ENCODE results near the gene NFATC1. TPM values are rescaled to one million over a fixed set of nuclear protein-coding genes. Genes with fewer than 3 reads are reported as not detected.

NFATC1 gene
- polyA plus RNA-seq, 1 donor from 2014 or later, result 0.37 TPM

- Histone ChIP-seq H3K36me3 (ENCODE audit: insufficient read depth, low read length) (no peaks in the 10 kb centered on the region), H3F3A (ENCODE audit: insufficient read depth, low read length, poor library complexity, severe bottlenecking) (no peaks in the 10 kb centered on the region), H4K20me1 (ENCODE audit: insufficient read depth) (no peaks in the 10 kb centered on the region), H3K9ac (ENCODE audit: low read length) (no peak overlapping the region), H3K9me2 (ENCODE audit: insufficient read depth, low read length) (no peaks in the 10 kb centered on the region), H3K9me3 (ENCODE audit: low read length) (no peaks in the 10 kb centered on the region), H3K79me2 (replicated peaks; ENCODE audit: insufficient read depth, low read length) (no peaks in the 10 kb centered on the region), H3K4me3 (ENCODE audit: low read length) (no peak overlapping the region), H3K4me2 (ENCODE audit: low read length) (no peak overlapping the region), H2AFZ (ENCODE audit: low read depth, low read length) (no peak overlapping the region), H3K27ac (ENCODE audit: low read length) (no peak overlapping the region), H3K27me3 (ENCODE audit: insufficient read depth, low read depth, low read length) (no peaks in the 10 kb centered on the region)
- TF ChIP-seq EP300 (conservative IDR thresholded peaks at IDR 0.05; ENCODE audit: poor library complexity, severe bottlenecking) (no peak), EZH2 (IDR thresholded peaks at IDR 0.05; ENCODE audit: borderline replicate concordance, insufficient read depth, low read length, poor library complexity, severe bottlenecking) (no peak), MXI1 (conservative IDR thresholded peaks at IDR 0.05; ENCODE audit: poor library complexity, severe bottlenecking) (no peak), SMC3 (conservative IDR thresholded peaks at IDR 0.05; ENCODE audit: poor library complexity) (no peak), RAD21 (conservative IDR thresholded peaks at IDR 0.05) (no peak)
Observed at GRCh38 chr18:79467126-79467525, 71.4 kb downstream of the NFATC1 start.

- Histone ChIP-seq H3K79me2 (replicated peaks; ENCODE audit: insufficient read depth, low read length) (no peaks in the 10 kb centered on the region), H4K20me1 (ENCODE audit: insufficient read depth) (no peaks in the 10 kb centered on the region), H3K27me3 (ENCODE audit: insufficient read depth, low read depth, low read length) (no peaks in the 10 kb centered on the region), H3K9ac (ENCODE audit: low read length) (no peak overlapping the region), H3K9me3 (ENCODE audit: low read length) (no peaks in the 10 kb centered on the region), H3K4me2 (ENCODE audit: low read length) (no peak overlapping the region), H3F3A (ENCODE audit: insufficient read depth, low read length, poor library complexity, severe bottlenecking) (no peaks in the 10 kb centered on the region), H3K36me3 (ENCODE audit: insufficient read depth, low read length) (no peaks in the 10 kb centered on the region), H2AFZ (ENCODE audit: low read depth, low read length) (no peak overlapping the region), H3K9me2 (ENCODE audit: insufficient read depth, low read length) (no peaks in the 10 kb centered on the region), H3K27ac (ENCODE audit: low read length) (no peak overlapping the region), H3K4me3 (ENCODE audit: low read length) (no peak overlapping the region)
- TF ChIP-seq EP300 (conservative IDR thresholded peaks at IDR 0.05; ENCODE audit: poor library complexity, severe bottlenecking), result no peak
- TF ChIP-seq SMC3 (conservative IDR thresholded peaks at IDR 0.05; ENCODE audit: poor library complexity), result no peak
- TF ChIP-seq MXI1 (conservative IDR thresholded peaks at IDR 0.05; ENCODE audit: poor library complexity, severe bottlenecking), result no peak
- no peak for TF ChIP-seq EZH2 (IDR thresholded peaks at IDR 0.05; ENCODE audit: borderline replicate concordance, insufficient read depth, low read length, poor library complexity, severe bottlenecking)
- no peak for TF ChIP-seq TAF1 (IDR thresholded peaks at IDR 0.05; ENCODE audit: low read depth)
- TF ChIP-seq CTCF (IDR thresholded peaks at IDR 0.05; ENCODE audit: poor library complexity, severe bottlenecking), result no peak
- TF ChIP-seq POLR2AphosphoS5 (IDR thresholded peaks at IDR 0.05), result no peak
- no peak for TF ChIP-seq REST (IDR thresholded peaks at IDR 0.05; ENCODE audit: borderline replicate concordance)
- TF ChIP-seq RAD21 (conservative IDR thresholded peaks at IDR 0.05), result no peak
Observed at GRCh38 chr18:79468119-79468789, 72.5 kb downstream of the NFATC1 start.
